SW 1271 (cell line): ENCODE data around the gene SSR3.
A peak's percentile ranks its signal among the peaks of the same experiment; 100 is the strongest.
"Not testable (repeated sequence)": the region's sequence is repeated elsewhere in the genome, so short reads cannot be mapped to it uniquely, and the experiment has no call there.

Experiments
- DNase-seq, 2 experiments: peaks; one replicate each; lab custom pipeline; 2025; lab: John Stamatoyannopoulos, UW

The SSR3 gene

GRCh38 chr3:156554842-156555687 lies at the start of gene SSR3:
Gene SSR3 (minus strand): TSS chr3:156555117. CDS start chr3:156555089, 28 bp downstream.
- DNase-seq = peak; percentile 97 to 98

GRCh38 chr3:156604064-156604641 lies 49.2 kb upstream of the SSR3 start:
- no peak for DNase-seq

GRCh38 chr3:156603379-156604017 lies 48.6 kb upstream of the SSR3 start:
- DNase-seq = no peak

- no peak for DNase-seq
Measured at GRCh38 chr3:156602424-156602823, 47.5 kb upstream of the SSR3 start.

- DNase-seq = no peak
Measured at GRCh38 chr3:156601497-156601896, 46.6 kb upstream of the SSR3 start.

- no peak for DNase-seq
Measured at GRCh38 chr3:156600834-156601233, 45.9 kb upstream of the SSR3 start.

GRCh38 chr3:156599089-156599874 lies 44.4 kb upstream of the SSR3 start:
- DNase-seq = no peak

GRCh38 chr3:156598413-156598812 lies 43.5 kb upstream of the SSR3 start:
- DNase-seq = no peak

GRCh38 chr3:156594219-156594683 lies 39.3 kb upstream of the SSR3 start:
- DNase-seq = no peak

- no peak for DNase-seq
Measured at GRCh38 chr3:156593814-156594213, 38.9 kb upstream of the SSR3 start.

- not testable (repeated sequence) for DNase-seq
Measured at GRCh38 chr3:156589806-156590205, 34.9 kb upstream of the SSR3 start.

- DNase-seq = no peak
Measured at GRCh38 chr3:156587760-156588069, 32.8 kb upstream of the SSR3 start.

- DNase-seq = no peak
Measured at GRCh38 chr3:156586905-156587759, 32.2 kb upstream of the SSR3 start.

- no peak for DNase-seq
Measured at GRCh38 chr3:156583469-156583868, 28.6 kb upstream of the SSR3 start.

- no peak for DNase-seq
Measured at GRCh38 chr3:156582532-156583183, 27.7 kb upstream of the SSR3 start.

GRCh38 chr3:156581954-156582353 lies 27.0 kb upstream of the SSR3 start:
- DNase-seq = no peak

- no peak for DNase-seq
Measured at GRCh38 chr3:156581033-156581432, 26.1 kb upstream of the SSR3 start.

GRCh38 chr3:156579427-156579851 lies 24.5 kb upstream of the SSR3 start:
- DNase-seq = no peak

- no peak for DNase-seq
Measured at GRCh38 chr3:156577736-156578135, 22.8 kb upstream of the SSR3 start.

- DNase-seq = no peak
Measured at GRCh38 chr3:156576651-156577348, 21.9 kb upstream of the SSR3 start.
